Coronary artery (tissue), 2 donors: Measurements from ENCODE around the gene DLD.

Experiments used
- DNase-seq: peaks from one replicate; pipeline ENCODE4 v3.0.0-alpha.2; 2017; ENCODE audit warnings: low spot score
- H3K27ac ChIP-seq, 2 donors: fragments of 200-600 bp; sonication (generic); one replicate each; pipeline ENCODE4 v1.5.1; 2016 to 2019
- H3K4me3 ChIP-seq: fragments of 200-600 bp; sonication (generic); 2 replicates; pipeline ENCODE4 v1.5.1; 2016; ENCODE audit warnings: mild to moderate bottlenecking, moderate library complexity
- CTCF ChIP-seq: fragments of 200-600 bp; sonication (generic); IDR thresholded peaks from one replicate; pipeline ENCODE4 v1.5.1; 2019; ENCODE audit warnings: antibody characterized with exemption

DLD gene

GRCh38 chr7:107961405-107961804 is 70.4 kb downstream of the DLD start:
- Histone ChIP-seq H3K4me3 (no peak overlapping the region), H3K27ac (peak overlapping the region in 1 of 2 donors; percentile 38)
- DNase-seq, result no peak
- TF ChIP-seq CTCF, result no peak

- Histone ChIP-seq H3K4me3 (no peak overlapping the region), H3K27ac (no peak overlapping the region)
- TF ChIP-seq CTCF, result no peak
- no peak for DNase-seq
Observed at GRCh38 chr7:107962817-107963216, 71.8 kb downstream of the DLD start.

- no peak for TF ChIP-seq CTCF
- no peak for DNase-seq
- Histone ChIP-seq H3K4me3 (no peak overlapping the region), H3K27ac (no peak overlapping the region)
Observed at GRCh38 chr7:107964510-107964909, 73.5 kb downstream of the DLD start.

- Histone ChIP-seq H3K4me3 (no peak overlapping the region), H3K27ac (peak overlapping the region in 1 of 2 donors; percentile 29)
- TF ChIP-seq CTCF, result no peak
- DNase-seq, result no peak
Observed at GRCh38 chr7:107966711-107967110, 75.7 kb downstream of the DLD start.

- no peak for DNase-seq
- no peak for TF ChIP-seq CTCF
- no peak overlapping the region for H3K4me3 ChIP-seq
- H3K27ac ChIP-seq, result no peak overlapping the region
Observed at GRCh38 chr7:107967420-107967819, 76.4 kb downstream of the DLD start.

GRCh38 chr7:107968449-107968848 is 77.5 kb downstream of the DLD start:
- TF ChIP-seq CTCF, result no peak

GRCh38 chr7:107969856-107970255 is 78.9 kb downstream of the DLD start:
- TF ChIP-seq CTCF, result no peak
- Histone ChIP-seq H3K27ac (peak overlapping the region in 1 of 2 donors; percentile 60), H3K4me3 (no peak overlapping the region)
- DNase-seq, result no peak

More at GRCh38 chr7:107968449-107968848, 77.5 kb downstream of the DLD start:
- H3K4me3 ChIP-seq, result no peak overlapping the region
- DNase-seq, result no peak
- no peak overlapping the region for H3K27ac ChIP-seq
